Ishikawa (cell line): ENCODE data around the gene CISD1.

Experiments
- CEBPB ChIP-seq: IDR thresholded peaks from 2 replicates; pipeline ENCODE4 v1.6.1; 2012
- CREB1 ChIP-seq: IDR thresholded peaks from 2 replicates; pipeline ENCODE4 v1.6.1; 2012; ENCODE audit warnings: low read depth
- EGR1 ChIP-seq: IDR thresholded peaks from 2 replicates; pipeline ENCODE4 v1.6.1; 2012
- EP300 ChIP-seq: IDR thresholded peaks from 2 replicates; pipeline ENCODE4 v1.6.1; 2012; ENCODE audit warnings: borderline replicate concordance
- FOXM1 ChIP-seq: IDR thresholded peaks from 2 replicates; pipeline ENCODE4 v1.6.1; 2012; ENCODE audit warnings: low read depth, borderline replicate concordance
- NFIC ChIP-seq: IDR thresholded peaks from 2 replicates; pipeline ENCODE4 v1.6.1; 2012
- RAD21 ChIP-seq: IDR thresholded peaks from 2 replicates; pipeline ENCODE4 v1.6.1; 2012; ENCODE audit warnings: low read depth
- TAF1 ChIP-seq: IDR thresholded peaks from 2 replicates; pipeline ENCODE4 v1.6.1; 2012; ENCODE audit warnings: low read depth, mild to moderate bottlenecking
- TCF12 ChIP-seq: IDR thresholded peaks from 2 replicates; pipeline ENCODE4 v1.6.1; 2012; ENCODE audit warnings: low read depth
- TEAD4 ChIP-seq: IDR thresholded peaks from 2 replicates; pipeline ENCODE4 v1.6.1; 2012
- YY1 ChIP-seq: IDR thresholded peaks from 2 replicates; pipeline ENCODE4 v1.6.1; 2012; ENCODE audit warnings: low read depth
- ZBTB7A ChIP-seq: IDR thresholded peaks from 2 replicates; pipeline ENCODE4 v1.6.1; 2012; ENCODE audit warnings: low read depth
- TF ChIP-seq, protein P1 (sequence below): IDR thresholded peaks from 2 replicates; pipeline ENCODE4 v1.6.1; 2012
- TF ChIP-seq, protein P2 (sequence below): IDR thresholded peaks from 2 replicates; pipeline ENCODE4 v1.6.1; 2012
- TF ChIP-seq, protein P3 (sequence below): IDR thresholded peaks from 2 replicates; pipeline ENCODE4 v1.6.1; 2012; ENCODE audit warnings: low read depth, mild to moderate bottlenecking

CISD1 gene

DNA sequence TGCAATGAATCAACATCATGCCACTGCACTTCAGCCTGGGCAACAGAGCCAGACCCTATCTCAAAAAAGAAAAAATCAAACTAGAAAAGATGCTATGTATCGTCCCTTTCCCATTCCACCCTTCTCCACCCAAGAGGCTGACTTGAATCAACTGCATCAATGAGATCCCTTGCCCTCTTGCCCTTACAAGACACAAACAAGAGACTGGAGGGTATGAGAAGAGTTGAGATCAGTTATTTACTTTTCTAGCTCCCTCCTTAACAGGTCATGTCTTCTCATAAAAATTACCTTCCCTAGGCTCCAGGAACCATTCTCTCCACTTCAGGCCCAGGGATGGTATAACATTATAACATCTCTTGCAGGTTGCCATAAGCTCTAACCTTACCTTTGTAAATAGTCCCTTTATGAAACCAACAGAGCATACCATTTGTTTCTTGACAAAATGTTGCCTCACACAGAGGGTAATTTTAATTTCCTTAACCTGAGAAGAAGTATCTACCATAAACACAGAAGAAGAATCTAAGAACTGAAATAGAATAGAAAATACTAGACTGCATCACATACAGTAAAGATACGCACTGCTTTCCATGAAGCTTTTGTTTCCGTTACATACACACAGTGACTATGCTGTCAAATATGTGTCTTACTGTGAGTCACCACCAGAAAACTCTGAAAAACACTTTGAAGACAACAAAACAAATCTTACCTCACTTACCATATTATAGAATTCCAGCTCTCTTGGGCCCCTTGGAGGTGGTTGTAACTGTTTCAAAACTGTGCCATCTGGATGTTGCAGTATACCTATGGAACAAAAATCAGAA, 31.7 kb upstream of the CISD1 start:
- no peak for TF ChIP-seq TCF12
- no peak for TF ChIP-seq TEAD4
- TF ChIP-seq, protein P1, sequence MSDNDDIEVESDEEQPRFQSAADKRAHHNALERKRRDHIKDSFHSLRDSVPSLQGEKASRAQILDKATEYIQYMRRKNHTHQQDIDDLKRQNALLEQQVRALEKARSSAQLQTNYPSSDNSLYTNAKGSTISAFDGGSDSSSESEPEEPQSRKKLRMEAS = no peak
- TF ChIP-seq RAD21 = no peak
- no peak for TF ChIP-seq ZBTB7A
- TF ChIP-seq, protein P2, sequence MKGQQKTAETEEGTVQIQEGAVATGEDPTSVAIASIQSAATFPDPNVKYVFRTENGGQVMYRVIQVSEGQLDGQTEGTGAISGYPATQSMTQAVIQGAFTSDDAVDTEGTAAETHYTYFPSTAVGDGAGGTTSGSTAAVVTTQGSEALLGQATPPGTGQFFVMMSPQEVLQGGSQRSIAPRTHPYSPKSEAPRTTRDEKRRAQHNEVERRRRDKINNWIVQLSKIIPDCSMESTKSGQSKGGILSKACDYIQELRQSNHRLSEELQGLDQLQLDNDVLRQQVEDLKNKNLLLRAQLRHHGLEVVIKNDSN = no peak
- no peak for TF ChIP-seq EP300
- no peak for TF ChIP-seq FOXM1
- TF ChIP-seq, protein P3, sequence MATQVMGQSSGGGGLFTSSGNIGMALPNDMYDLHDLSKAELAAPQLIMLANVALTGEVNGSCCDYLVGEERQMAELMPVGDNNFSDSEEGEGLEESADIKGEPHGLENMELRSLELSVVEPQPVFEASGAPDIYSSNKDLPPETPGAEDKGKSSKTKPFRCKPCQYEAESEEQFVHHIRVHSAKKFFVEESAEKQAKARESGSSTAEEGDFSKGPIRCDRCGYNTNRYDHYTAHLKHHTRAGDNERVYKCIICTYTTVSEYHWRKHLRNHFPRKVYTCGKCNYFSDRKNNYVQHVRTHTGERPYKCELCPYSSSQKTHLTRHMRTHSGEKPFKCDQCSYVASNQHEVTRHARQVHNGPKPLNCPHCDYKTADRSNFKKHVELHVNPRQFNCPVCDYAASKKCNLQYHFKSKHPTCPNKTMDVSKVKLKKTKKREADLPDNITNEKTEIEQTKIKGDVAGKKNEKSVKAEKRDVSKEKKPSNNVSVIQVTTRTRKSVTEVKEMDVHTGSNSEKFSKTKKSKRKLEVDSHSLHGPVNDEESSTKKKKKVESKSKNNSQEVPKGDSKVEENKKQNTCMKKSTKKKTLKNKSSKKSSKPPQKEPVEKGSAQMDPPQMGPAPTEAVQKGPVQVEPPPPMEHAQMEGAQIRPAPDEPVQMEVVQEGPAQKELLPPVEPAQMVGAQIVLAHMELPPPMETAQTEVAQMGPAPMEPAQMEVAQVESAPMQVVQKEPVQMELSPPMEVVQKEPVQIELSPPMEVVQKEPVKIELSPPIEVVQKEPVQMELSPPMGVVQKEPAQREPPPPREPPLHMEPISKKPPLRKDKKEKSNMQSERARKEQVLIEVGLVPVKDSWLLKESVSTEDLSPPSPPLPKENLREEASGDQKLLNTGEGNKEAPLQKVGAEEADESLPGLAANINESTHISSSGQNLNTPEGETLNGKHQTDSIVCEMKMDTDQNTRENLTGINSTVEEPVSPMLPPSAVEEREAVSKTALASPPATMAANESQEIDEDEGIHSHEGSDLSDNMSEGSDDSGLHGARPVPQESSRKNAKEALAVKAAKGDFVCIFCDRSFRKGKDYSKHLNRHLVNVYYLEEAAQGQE = no peak
- TF ChIP-seq TAF1 = no peak
- TF ChIP-seq YY1 = no peak

- TF ChIP-seq, protein P2 = no peak
- TF ChIP-seq ZBTB7A (no peak), RAD21 (no peak), CREB1 (no peak), TEAD4 (no peak), TAF1 (no peak), YY1 (no peak), NFIC (no peak), FOXM1 (no peak)
- TF ChIP-seq, protein P3 = no peak
- TF ChIP-seq, protein P1 = no peak
Observed at GRCh38 chr10:58239561-58240169, 29.3 kb upstream of the CISD1 start.

DNA sequence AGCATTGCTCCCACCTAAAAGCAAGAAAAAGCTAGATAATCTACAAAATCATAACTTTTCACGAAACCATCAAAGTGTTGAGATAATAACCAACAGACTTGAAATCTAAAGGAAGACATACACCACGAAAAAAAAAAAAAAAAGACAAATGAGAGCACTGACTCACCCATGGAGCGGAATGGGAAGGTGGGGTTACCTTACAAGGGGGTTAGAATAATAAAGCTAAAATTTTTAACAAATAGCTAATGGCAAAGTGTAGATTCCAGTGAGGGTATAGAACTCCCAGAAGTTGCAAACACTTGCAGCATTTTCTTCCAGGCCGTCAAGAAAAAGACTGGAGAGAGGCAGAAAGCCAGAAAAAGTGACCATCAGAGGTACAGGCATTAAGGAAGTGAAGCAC, 28.4 kb upstream of the CISD1 start:
- no peak for TF ChIP-seq FOXM1
- TF ChIP-seq EGR1 = no peak
- TF ChIP-seq CREB1 = no peak
- TF ChIP-seq, protein P1 = no peak
- TF ChIP-seq, protein P3 = no peak
- no peak for TF ChIP-seq TAF1
- no peak for TF ChIP-seq CEBPB
- TF ChIP-seq RAD21 = no peak
- TF ChIP-seq TCF12 = no peak
- TF ChIP-seq, protein P2 = no peak
- no peak for TF ChIP-seq YY1
- TF ChIP-seq ZBTB7A = no peak
- TF ChIP-seq EP300 = no peak
- no peak for TF ChIP-seq NFIC
- no peak for TF ChIP-seq TEAD4

DNA sequence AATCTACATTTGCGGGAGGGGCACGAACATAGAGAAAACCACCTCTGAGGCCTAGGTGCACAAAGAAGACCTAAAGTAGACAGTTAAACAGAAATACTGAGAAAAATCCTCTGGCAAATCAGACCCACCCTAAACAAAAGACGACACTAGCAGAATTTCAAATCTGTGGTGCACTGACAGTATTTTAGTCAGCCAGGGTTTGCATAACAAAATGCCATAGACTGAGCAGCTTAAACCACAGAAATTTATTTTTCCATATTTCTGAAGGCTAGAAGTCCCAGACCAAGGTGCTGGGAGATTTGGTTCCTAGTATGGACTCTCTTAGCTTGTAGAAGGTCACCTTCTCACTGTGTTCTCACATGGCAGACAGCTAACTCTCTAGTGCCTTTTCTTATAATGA, 27.6 kb upstream of the CISD1 start:
- TF ChIP-seq NFIC = no peak
- no peak for TF ChIP-seq FOXM1
- TF ChIP-seq RAD21 = no peak
- TF ChIP-seq, protein P1 = no peak
- TF ChIP-seq, protein P2 = no peak
- no peak for TF ChIP-seq EP300
- TF ChIP-seq CEBPB = no peak
- no peak for TF ChIP-seq ZBTB7A
- no peak for TF ChIP-seq YY1
- no peak for TF ChIP-seq CREB1
- TF ChIP-seq EGR1 = no peak
- TF ChIP-seq, protein P3 = no peak
- no peak for TF ChIP-seq TEAD4
- TF ChIP-seq TCF12 = no peak
- TF ChIP-seq TAF1 = no peak
